GM10248 (cell line): ENCODE data around the gene SH2D3C.

Experiments
- CTCF ChIA-PET: fragments of 300-600 bp; sonication (Branson Sonifier 250); formaldehyde crosslinking; extraction: SDS; loops from one replicate; lab custom pipeline; 2021; ENCODE audit warnings: antibody characterized with exemption; lab: Yijun Ruan, JAX
- POLR2A ChIA-PET: fragments of 350-650 bp; sonication (Branson Sonifier 250); formaldehyde crosslinking; extraction: SDS; loops from one replicate; lab custom pipeline; 2020; ENCODE audit warnings: antibody characterized with exemption; lab: Yijun Ruan, JAX
- DNase-seq: peaks from one replicate; pipeline ENCODE4 v3.0.0; 2012; ENCODE audit errors: extremely low spot score
- TF ChIP-seq, protein P1 (sequence below): IDR thresholded peaks from 2 replicates; pipeline ENCODE4 v1.5.1; 2012; ENCODE audit warnings: mild to moderate bottlenecking, low read depth; ENCODE audit errors: extremely low read depth, missing control alignments, control extremely low read depth

Gene SH2D3C

DNA sequence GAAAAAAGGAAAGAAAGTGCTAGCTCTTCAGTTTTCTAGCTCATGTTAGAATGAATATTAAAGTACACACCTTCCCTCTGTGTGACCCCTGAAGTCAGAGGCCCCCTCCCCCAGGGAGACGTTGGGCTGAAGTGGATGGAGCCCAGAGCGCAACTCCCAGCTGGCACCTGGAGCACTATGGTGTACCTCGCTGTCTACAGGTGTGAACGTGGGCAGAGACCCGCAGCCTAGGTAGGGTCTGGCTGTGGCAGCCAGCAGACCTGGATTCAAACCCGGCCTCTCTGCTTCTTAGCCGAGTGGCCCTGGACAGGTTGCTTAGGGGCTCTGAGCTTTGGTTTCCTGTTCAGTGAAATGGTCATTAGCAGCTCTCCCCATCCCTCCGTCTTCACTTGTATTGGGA, 49.7 kb downstream of the SH2D3C start:
- POLR2A ChIA-PET: no interaction called here
- CTCF ChIA-PET: interaction anchor here (1.0 to 1.9 kb wide), 10 partner anchors 9 to 224 kb away, joined by 3 to 6 read pairs (median 4); partner anchors contain the start of genes PTRH1 and TTC16

DNA sequence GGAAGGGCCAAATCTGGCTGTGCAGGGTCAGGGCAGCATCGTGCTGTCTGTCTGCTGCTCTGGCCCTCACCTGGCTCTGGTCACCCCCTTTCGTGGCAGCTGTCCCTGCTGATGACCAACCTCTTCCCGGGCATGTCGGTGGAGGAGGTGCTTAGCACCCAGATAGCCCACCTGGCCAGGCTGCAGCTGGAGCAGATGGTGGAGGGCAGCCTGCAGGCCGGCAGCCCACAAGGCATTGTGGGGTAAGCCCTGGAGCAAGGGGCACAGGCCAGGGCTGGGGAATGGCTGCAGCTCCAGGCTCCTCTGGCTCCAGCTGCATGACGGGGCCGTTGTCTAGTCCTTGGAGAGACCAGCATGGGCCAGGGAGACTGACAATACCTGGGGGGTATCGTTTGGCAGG, 51.6 kb downstream of the SH2D3C start:
- POLR2A ChIA-PET: no interaction called here
- CTCF ChIA-PET: interaction anchor here (0.8 kb wide), 1 partner anchor 164 kb away, joined by 3 read pairs; no protein-coding TSS in a partner anchor
- DNase-seq: no peak
- TF ChIP-seq, protein P1, sequence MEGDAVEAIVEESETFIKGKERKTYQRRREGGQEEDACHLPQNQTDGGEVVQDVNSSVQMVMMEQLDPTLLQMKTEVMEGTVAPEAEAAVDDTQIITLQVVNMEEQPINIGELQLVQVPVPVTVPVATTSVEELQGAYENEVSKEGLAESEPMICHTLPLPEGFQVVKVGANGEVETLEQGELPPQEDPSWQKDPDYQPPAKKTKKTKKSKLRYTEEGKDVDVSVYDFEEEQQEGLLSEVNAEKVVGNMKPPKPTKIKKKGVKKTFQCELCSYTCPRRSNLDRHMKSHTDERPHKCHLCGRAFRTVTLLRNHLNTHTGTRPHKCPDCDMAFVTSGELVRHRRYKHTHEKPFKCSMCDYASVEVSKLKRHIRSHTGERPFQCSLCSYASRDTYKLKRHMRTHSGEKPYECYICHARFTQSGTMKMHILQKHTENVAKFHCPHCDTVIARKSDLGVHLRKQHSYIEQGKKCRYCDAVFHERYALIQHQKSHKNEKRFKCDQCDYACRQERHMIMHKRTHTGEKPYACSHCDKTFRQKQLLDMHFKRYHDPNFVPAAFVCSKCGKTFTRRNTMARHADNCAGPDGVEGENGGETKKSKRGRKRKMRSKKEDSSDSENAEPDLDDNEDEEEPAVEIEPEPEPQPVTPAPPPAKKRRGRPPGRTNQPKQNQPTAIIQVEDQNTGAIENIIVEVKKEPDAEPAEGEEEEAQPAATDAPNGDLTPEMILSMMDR: no peak

More for the DNA sequence above, 49.7 kb downstream of the SH2D3C start:
- TF ChIP-seq, protein P1: no peak
- DNase-seq: no peak

DNA sequence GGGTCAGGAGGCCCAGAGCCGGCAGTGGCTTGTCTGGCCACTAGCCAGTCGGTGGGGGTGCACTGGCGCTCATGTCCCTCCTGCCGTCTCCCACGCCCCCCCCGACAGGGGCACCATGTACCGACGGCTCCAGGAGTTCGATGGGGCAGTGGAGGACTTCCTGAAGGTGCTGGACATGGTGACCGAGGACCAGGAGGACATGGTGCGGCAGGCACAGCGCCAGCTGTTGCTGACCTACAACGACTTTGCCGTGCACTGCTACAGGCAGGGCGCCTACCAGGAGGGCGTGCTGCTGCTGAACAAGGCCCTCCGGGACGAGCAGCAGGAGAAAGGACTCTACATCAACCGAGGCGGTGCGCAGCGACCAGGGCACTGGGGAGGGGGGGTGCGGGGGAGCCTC, 54.5 kb downstream of the SH2D3C start:
- ChIA-PET CTCF (interaction anchor here (2.1 kb wide), 1 partner anchor 10 kb away, joined by 19 read pairs; the partner anchor contains the start of gene TOR2A), POLR2A (no interaction called here)
- no peak for DNase-seq
- TF ChIP-seq, protein P1: no peak

DNA sequence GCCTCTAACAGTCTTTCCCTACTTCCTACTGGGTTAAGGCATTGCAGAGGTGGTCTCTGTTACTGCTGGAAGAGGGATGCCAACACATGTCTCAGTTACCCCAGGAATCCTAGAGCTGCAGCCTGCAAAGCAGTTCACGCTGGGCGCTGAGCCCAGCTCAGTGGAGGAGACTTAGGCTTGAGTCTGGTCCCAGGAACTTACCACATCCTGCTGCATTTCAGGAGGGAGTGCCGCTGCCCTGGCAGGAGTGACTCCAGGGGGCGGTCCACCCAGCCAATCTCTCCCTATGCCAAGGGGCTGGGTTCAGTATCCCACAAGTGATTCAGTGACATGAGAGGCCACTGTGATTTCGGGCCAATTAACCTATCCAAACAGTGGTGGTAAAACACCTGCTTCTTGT, 55.0 kb downstream of the SH2D3C start:
- CTCF ChIA-PET: interaction anchor here (2.1 kb wide), 1 partner anchor 11 kb away, joined by 19 read pairs; the partner anchor contains the start of gene TOR2A
- TF ChIP-seq, protein P1: no peak
- POLR2A ChIA-PET: no interaction called here
- no peak for DNase-seq

DNA sequence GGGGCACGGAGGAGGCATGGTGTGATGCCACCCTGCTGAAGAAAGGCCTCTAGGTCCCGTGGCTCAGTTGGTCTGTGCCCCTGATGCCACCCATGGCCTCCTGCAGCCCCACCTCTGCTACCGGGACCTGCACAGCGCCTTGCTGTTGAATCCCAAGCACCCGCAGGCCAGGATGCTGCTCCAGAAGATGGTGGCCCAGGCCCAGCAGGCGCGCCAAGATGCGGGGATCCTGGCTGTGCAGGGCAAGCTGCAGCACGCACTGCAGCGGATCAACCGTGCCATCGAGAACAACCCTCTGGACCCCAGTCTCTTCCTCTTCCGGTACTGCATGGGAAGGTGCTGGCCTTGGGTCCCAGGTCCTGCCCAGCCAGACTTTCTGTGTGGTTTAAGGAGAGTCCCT, 55.5 kb downstream of the SH2D3C start:
- POLR2A ChIA-PET: no interaction called here
- TF ChIP-seq, protein P1: no peak
- CTCF ChIA-PET: no interaction called here
- DNase-seq: no peak

DNA sequence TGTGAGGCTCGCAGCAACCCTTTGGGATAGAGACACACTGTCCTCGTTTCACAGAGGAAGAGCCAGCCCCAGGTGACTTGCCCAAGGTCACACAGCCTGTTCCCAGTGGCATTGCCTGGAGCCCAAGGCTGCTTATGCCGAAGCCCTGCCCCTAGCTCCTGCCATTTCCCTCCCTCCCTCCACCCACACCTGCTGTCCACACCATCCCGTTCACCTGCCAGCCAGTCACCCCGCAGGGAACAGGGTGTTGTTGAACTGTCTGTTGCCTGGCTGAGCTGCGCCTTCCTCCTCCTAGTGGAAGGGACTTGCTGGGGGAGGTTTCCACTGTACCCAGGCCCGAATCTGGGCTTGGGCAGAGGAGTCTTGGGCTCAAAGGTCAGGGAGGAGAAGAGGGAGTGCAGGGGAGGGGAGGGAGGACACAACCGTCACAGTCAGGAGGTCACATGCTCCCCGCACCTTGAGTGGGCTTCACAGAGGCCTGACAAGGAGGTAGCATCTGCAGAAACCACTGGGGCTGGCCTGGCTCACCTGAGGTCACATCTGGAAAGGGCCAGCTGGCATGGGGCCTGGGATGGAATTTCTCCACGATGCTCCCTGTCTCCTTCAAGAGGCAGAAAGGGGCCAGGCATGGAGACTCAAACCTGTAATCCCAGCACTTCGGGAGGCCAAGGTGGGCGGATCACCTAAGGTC, 56.3 kb downstream of the SH2D3C start:
- ChIA-PET CTCF (interaction anchor here (0.9 to 1.3 kb wide), 4 partner anchors 9 to 312 kb away, joined by 3 to 4 read pairs (median 4); partner anchors contain the start of gene TOR2A), POLR2A (no interaction called here)
- TF ChIP-seq, protein P1: no peak
- DNase-seq: no peak
